Endothelial cell of umbilical vein (primary cell): ENCODE results near the gene MCM3AP. TPM values are rescaled to one million over a fixed set of nuclear protein-coding genes. Genes with fewer than 3 reads are reported as not detected.

Experiments
- BruUV-seq: library from RNA; stranded (reverse); fragments of 400-500 nt; replicated peaks from 2 replicates; lab custom pipeline; 2021; lab: Mats Ljungman, UMichigan
- CTCF ChIA-PET: fragments of 300-600, 350-600 bp; sonication (Branson Sonifier 250); formaldehyde crosslinking; loops from one replicate; lab custom pipeline; 2021; ENCODE audit warnings: antibody characterized with exemption, inconsistent platforms; lab: Charles Lee
- POLR2A ChIA-PET: fragments of 300-600, 350-600 bp; sonication (Branson Sonifier 250); formaldehyde crosslinking; loops from one replicate; lab custom pipeline; 2021; ENCODE audit warnings: antibody characterized with exemption, inconsistent platforms; lab: Charles Lee
- DNase-seq: peaks from one replicate; pipeline ENCODE4 v3.0.0-alpha.2; 2011; ENCODE audit warnings: low read depth, low spot score
- FAIRE-seq: peaks from 2 replicates; lab custom pipeline; 2011; peaks lifted over from hg19 to GRCh38; lab: Jason Lieb, UNC
- H2AFZ ChIP-seq: 2 replicates; pipeline ENCODE4 v1.6.0; 2012; ENCODE audit warnings: low read depth, low read length, control low read depth, inconsistent platforms
- H3K27ac ChIP-seq: 2 replicates; pipeline ENCODE4 v1.5.1; 2011; ENCODE audit warnings: low read depth, mild to moderate bottlenecking, control low read depth, low read length, moderate library complexity; ENCODE audit not compliant: insufficient read depth
- H3K27me3 ChIP-seq, 2 experiments: 2 replicates each; pipeline versions ENCODE4 v1.6.0 to v1.6.1; 2011; ENCODE audit warnings: low read length in 2 of 2, mixed read lengths in 1 of 2; ENCODE audit not compliant: control insufficient read depth in 2 of 2, insufficient read depth in 2 of 2
- H3K36me3 ChIP-seq, 2 experiments: 2 replicates in 1 of 2; 3 replicates in 1 of 2; pipeline ENCODE4 v1.5.1; 2011; ENCODE audit warnings: low read length in 2 of 2, mild to moderate bottlenecking in 1 of 2, moderate library complexity in 1 of 2; ENCODE audit not compliant: control insufficient read depth in 2 of 2, insufficient read depth in 2 of 2; ENCODE audit errors: extremely low read depth in 1 of 2
- H3K4me1 ChIP-seq: 3 replicates; pipeline ENCODE4 v1.5.1; 2011; ENCODE audit warnings: mild to moderate bottlenecking, low read length; ENCODE audit not compliant: control insufficient read depth, insufficient read depth; ENCODE audit errors: extremely low read depth
- H3K4me2 ChIP-seq: 2 replicates; pipeline ENCODE4 v1.6.1; 2011; ENCODE audit warnings: low read length, control low read depth, mixed read lengths; ENCODE audit not compliant: insufficient read depth
- H3K4me3 ChIP-seq, 3 experiments: fragments of 200-600 bp in 1 of 3; sonication (generic), shearing (Covaris generic) in 1 of 3; replicated peaks in 1 of 3; 2 replicates each; pipeline ENCODE4 v1.5.1; 2011 to 2016; ENCODE audit warnings: control low read depth in 3 of 3, low read length in 3 of 3, mild to moderate bottlenecking in 2 of 3, inconsistent platforms in 1 of 3, low read depth in 1 of 3, moderate library complexity in 1 of 3; ENCODE audit not compliant: insufficient read depth in 1 of 3
- H3K79me2 ChIP-seq: 2 replicates; pipeline ENCODE4 v1.6.0; 2012; ENCODE audit warnings: low read length, inconsistent platforms; ENCODE audit not compliant: control insufficient read depth, insufficient read depth
- H3K9ac ChIP-seq: replicated peaks from 2 replicates; pipeline ENCODE3; 2011; ENCODE audit warnings: low read length, control low read depth; ENCODE audit not compliant: insufficient read depth; ENCODE audit errors: extremely low read depth
- H3K9me1 ChIP-seq: replicated peaks from 3 replicates; pipeline ENCODE4 v1.6.0; 2011; ENCODE audit warnings: mild to moderate bottlenecking, low read length; ENCODE audit not compliant: control insufficient read depth, insufficient read depth; ENCODE audit errors: extremely low read depth
- H3K9me3 ChIP-seq: replicated peaks from 2 replicates; pipeline ENCODE4 v1.5.1; 2012; ENCODE audit warnings: low read length, inconsistent platforms; ENCODE audit not compliant: control insufficient read depth, insufficient read depth
- H4K20me1 ChIP-seq: replicated peaks from 2 replicates; pipeline ENCODE3; 2011; ENCODE audit warnings: mild to moderate bottlenecking, low read length; ENCODE audit not compliant: control insufficient read depth, insufficient read depth; ENCODE audit errors: extremely low read depth
- EZH2 ChIP-seq: IDR thresholded peaks from 2 replicates; pipeline ENCODE4 v1.6.1; 2012; ENCODE audit warnings: borderline replicate concordance, low read depth, mild to moderate bottlenecking, moderate library complexity, low read length, inconsistent platforms; ENCODE audit not compliant: severe bottlenecking
- FOS ChIP-seq: IDR thresholded peaks from 2 replicates; pipeline ENCODE4 v1.6.1; 2011; ENCODE audit warnings: mild to moderate bottlenecking, low read length, moderate library complexity, borderline replicate concordance; ENCODE audit not compliant: insufficient read depth
- GATA2 ChIP-seq: IDR thresholded peaks from 2 replicates; pipeline ENCODE4 v1.7.0; 2011; ENCODE audit warnings: low read depth, mild to moderate bottlenecking, moderate library complexity, mixed read lengths, low read length; ENCODE audit not compliant: insufficient read length, insufficient read depth
- JUN ChIP-seq: IDR thresholded peaks from 2 replicates; pipeline ENCODE4 v1.6.1; 2011; ENCODE audit warnings: borderline replicate concordance, low read depth; ENCODE audit not compliant: insufficient read length, insufficient read depth
- MYC ChIP-seq: IDR thresholded peaks from one replicate; pipeline ENCODE4 v1.6.1; 2011; ENCODE audit warnings: mild to moderate bottlenecking, low read depth, low read length
- POLR2A ChIP-seq: IDR thresholded peaks from 2 replicates; pipeline ENCODE4 v1.6.1; 2012; ENCODE audit warnings: low read depth, mild to moderate bottlenecking, control low read depth, low read length
- POLR2AphosphoS5 ChIP-seq: IDR thresholded peaks from 2 replicates; pipeline ENCODE4 v1.6.1; 2012; ENCODE audit warnings: low read depth, mild to moderate bottlenecking, control low read depth, low read length, moderate library complexity; ENCODE audit not compliant: insufficient read depth
- dilution Hi-C: fragments of 300-500 bp; cut with MboI; formaldehyde crosslinking; loops from one replicate; pipeline ENCODE4 v1.15.0; 2019; ENCODE audit warnings: low sequenced_read_pairs; ENCODE audit not compliant: extremely low pct_ligation_motif_present
- intact Hi-C: fragments of 100-400 bp; cut with micrococcal nuclease; formaldehyde crosslinking; loops from one replicate; pipeline ENCODE4 v1.10.0; 2022
- polyA plus RNA-seq, 4 experiments: library from polyadenylated mRNA; depleted of rRNA in 3 of 4; stranded (reverse) in 3 of 4; unstranded in 1 of 4; fragments of >200 nt; gene quantifications; 2 replicates each; pipeline versions ENCODE4 v1.2.1 to v1.2.3, GENCODE V29; 2011 to 2012; ENCODE audit warnings: missing spikeins in 1 of 4
- total RNA-seq: library from RNA; stranded (reverse); gene quantifications from 2 replicates; pipeline ENCODE4 v1.2.3, GENCODE V29; 2021
- TF ChIP-seq, protein P1 (sequence below), 2 donors: IDR thresholded peaks; 1 replicate in 1 of 2; 2 replicates in 1 of 2; pipeline ENCODE4 v1.5.1; 2011; ENCODE audit warnings: low read length in 2 of 2, mild to moderate bottlenecking in 2 of 2, moderate library complexity in 2 of 2, control low read depth in 1 of 2, inconsistent platforms in 1 of 2, low read depth in 1 of 2; ENCODE audit not compliant: insufficient read depth in 1 of 2; ENCODE audit errors: extremely low read depth in 1 of 2
- TF ChIP-seq, protein P2 (sequence below): IDR thresholded peaks from 2 replicates; pipeline ENCODE4 v1.6.1; 2011; ENCODE audit not compliant: insufficient read depth, insufficient read length

Gene MCM3AP
- total and polyA plus RNA-seq, 2 donors (not counting 3 experiments of a cell fraction or from before 2014, with no cell fraction given), result 37.9 to 115 TPM

DNA sequence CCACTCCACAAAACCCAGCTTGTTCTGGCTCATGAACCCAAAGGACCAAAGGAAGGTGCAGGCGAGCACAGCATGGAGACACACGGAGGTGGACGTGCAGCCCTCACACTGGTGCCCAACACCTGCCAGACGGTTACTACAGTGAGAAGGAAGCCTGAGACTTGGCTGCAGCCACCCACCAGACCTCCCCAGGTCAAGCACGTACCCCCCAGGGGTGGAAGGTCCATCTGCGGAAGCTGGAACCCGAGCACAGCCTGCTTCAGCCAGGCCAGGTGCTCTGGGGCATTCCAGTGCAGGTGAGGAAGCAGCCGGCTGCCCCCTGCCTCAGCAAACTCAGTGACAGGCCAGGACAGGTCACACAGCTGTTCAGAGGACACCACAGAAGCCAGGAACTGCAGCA, 40.8 kb downstream of the MCM3AP start:
- dilution Hi-C loops (no loop called here), intact Hi-C loops (no loop called here)
- no peak for DNase-seq
- peaks cover 37 to 54% of the 10 kb centered on the region in 2 experiments for H3K36me3 ChIP-seq
- H3K4me1 ChIP-seq, result no peaks in the 10 kb centered on the region
- H3K4me2 ChIP-seq, result no peak overlapping the region
- no peak for FAIRE-seq
- no peak overlapping the region for H2AFZ ChIP-seq
- TF ChIP-seq EZH2, result no peak
- TF ChIP-seq, protein P1, sequence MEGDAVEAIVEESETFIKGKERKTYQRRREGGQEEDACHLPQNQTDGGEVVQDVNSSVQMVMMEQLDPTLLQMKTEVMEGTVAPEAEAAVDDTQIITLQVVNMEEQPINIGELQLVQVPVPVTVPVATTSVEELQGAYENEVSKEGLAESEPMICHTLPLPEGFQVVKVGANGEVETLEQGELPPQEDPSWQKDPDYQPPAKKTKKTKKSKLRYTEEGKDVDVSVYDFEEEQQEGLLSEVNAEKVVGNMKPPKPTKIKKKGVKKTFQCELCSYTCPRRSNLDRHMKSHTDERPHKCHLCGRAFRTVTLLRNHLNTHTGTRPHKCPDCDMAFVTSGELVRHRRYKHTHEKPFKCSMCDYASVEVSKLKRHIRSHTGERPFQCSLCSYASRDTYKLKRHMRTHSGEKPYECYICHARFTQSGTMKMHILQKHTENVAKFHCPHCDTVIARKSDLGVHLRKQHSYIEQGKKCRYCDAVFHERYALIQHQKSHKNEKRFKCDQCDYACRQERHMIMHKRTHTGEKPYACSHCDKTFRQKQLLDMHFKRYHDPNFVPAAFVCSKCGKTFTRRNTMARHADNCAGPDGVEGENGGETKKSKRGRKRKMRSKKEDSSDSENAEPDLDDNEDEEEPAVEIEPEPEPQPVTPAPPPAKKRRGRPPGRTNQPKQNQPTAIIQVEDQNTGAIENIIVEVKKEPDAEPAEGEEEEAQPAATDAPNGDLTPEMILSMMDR (IDR thresholded peaks at IDR 0.05; ENCODE audit: extremely low read depth in 1 of 2, insufficient read depth in 1 of 2, low read depth in 1 of 2, low read length in 2 of 2), result no peak
- TF ChIP-seq GATA2, result no peak
- no peak for TF ChIP-seq FOS
- no peak for TF ChIP-seq MYC
- TF ChIP-seq POLR2AphosphoS5, result no peak
- TF ChIP-seq JUN, result no peak
- TF ChIP-seq POLR2A, result no peak
- TF ChIP-seq, protein P2, sequence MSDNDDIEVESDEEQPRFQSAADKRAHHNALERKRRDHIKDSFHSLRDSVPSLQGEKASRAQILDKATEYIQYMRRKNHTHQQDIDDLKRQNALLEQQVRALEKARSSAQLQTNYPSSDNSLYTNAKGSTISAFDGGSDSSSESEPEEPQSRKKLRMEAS, result no peak
- H3K9me3 ChIP-seq, result no peaks in the 10 kb centered on the region
- ChIA-PET CTCF (no interaction called here), POLR2A (no interaction called here)
- H3K4me3 ChIP-seq, result no peak overlapping the region
- BruUV-seq, result no TSS peak
- H3K9me1 ChIP-seq, result no peaks in the 10 kb centered on the region
- no peak overlapping the region for H3K27ac ChIP-seq
- no peaks in the 10 kb centered on the region for H3K79me2 ChIP-seq
- no peaks in the 10 kb centered on the region for H4K20me1 ChIP-seq
- H3K9ac ChIP-seq, result no peak overlapping the region
- H3K27me3 ChIP-seq, result no peaks in the 10 kb centered on the region
